Measurements from ENCODE around the gene SUDS3.

The SUDS3 gene

GRCh38 chr12:118354903-118355302 lies 21.5 kb upstream of the SUDS3 start:
- Mint-ChIP-seq H3K27ac (no peak overlapping the region), H3K36me3 (ENCODE audit: low read depth) (no peaks in the 10 kb centered on the region), H3K4me3 (no peak overlapping the region), H3K27me3 (ENCODE audit: low read depth) (no peaks in the 10 kb centered on the region), H3K4me1 (peaks cover 14% of the 10 kb centered on the region), H3K9me3 (peaks cover 4% of the 10 kb centered on the region)
- TF ChIP-seq CTCF (IDR thresholded peaks at IDR 0.05; ENCODE audit: unreplicated experiment in 3 of 3): no peak

- H3K4me3 Mint-ChIP-seq: no peak overlapping the region
- no peaks in the 10 kb centered on the region for H3K36me3 Mint-ChIP-seq (ENCODE audit: low read depth)
- peaks cover 4% of the 10 kb centered on the region for H3K9me3 Mint-ChIP-seq
- TF ChIP-seq CTCF (IDR thresholded peaks at IDR 0.05; ENCODE audit: unreplicated experiment in 3 of 3): no peak
- H3K27ac Mint-ChIP-seq: no peak overlapping the region
- peaks cover 14% of the 10 kb centered on the region for H3K4me1 Mint-ChIP-seq
- H3K27me3 Mint-ChIP-seq (ENCODE audit: low read depth): no peaks in the 10 kb centered on the region
Measured at GRCh38 chr12:118355843-118356242, 20.5 kb upstream of the SUDS3 start.

GRCh38 chr12:118356809-118357256 lies 19.5 kb upstream of the SUDS3 start:
- H3K4me1 Mint-ChIP-seq: peaks cover 14% of the 10 kb centered on the region
- no peaks in the 10 kb centered on the region for H3K36me3 Mint-ChIP-seq (ENCODE audit: low read depth)
- no peak overlapping the region for H3K4me3 Mint-ChIP-seq
- peaks cover 4% of the 10 kb centered on the region for H3K9me3 Mint-ChIP-seq
- H3K27me3 Mint-ChIP-seq (ENCODE audit: low read depth): no peaks in the 10 kb centered on the region
- peak overlapping the region; percentile 51 to 89 (median 65) for H3K27ac Mint-ChIP-seq
- no peak for TF ChIP-seq CTCF (IDR thresholded peaks at IDR 0.05; ENCODE audit: unreplicated experiment in 3 of 3)

GRCh38 chr12:118357257-118358007 lies 18.9 kb upstream of the SUDS3 start:
- Mint-ChIP-seq H3K9me3 (peaks cover 4% of the 10 kb centered on the region), H3K27ac (peak overlapping the region; percentile 51 to 89 (median 65)), H3K4me3 (no peak overlapping the region), H3K36me3 (ENCODE audit: low read depth) (no peaks in the 10 kb centered on the region), H3K4me1 (peaks cover 14% of the 10 kb centered on the region), H3K27me3 (ENCODE audit: low read depth) (peaks cover 3% of the 10 kb centered on the region)
- TF ChIP-seq CTCF (IDR thresholded peaks at IDR 0.05; ENCODE audit: unreplicated experiment in 3 of 3): no peak

GRCh38 chr12:118358008-118358359 lies 18.4 kb upstream of the SUDS3 start:
- peak overlapping the region in 1 of 3 experiments; percentile 89 for H3K27ac Mint-ChIP-seq
- H3K36me3 Mint-ChIP-seq (ENCODE audit: low read depth): no peaks in the 10 kb centered on the region
- H3K4me1 Mint-ChIP-seq: peaks cover 14% of the 10 kb centered on the region
- TF ChIP-seq CTCF (IDR thresholded peaks at IDR 0.05; ENCODE audit: unreplicated experiment in 3 of 3): no peak
- H3K27me3 Mint-ChIP-seq (ENCODE audit: low read depth): peaks cover 3% of the 10 kb centered on the region
- H3K4me3 Mint-ChIP-seq: no peak overlapping the region
- H3K9me3 Mint-ChIP-seq: peaks cover 4% of the 10 kb centered on the region

All from nephron (organoid).